OCI-LY3 (cell line): ENCODE measurements around the gene CHKB.

Source experiments
- H2AFZ ChIP-seq: fragments of 200-600, 300-600 bp; shearing (Covaris generic); 2 replicates; pipeline ENCODE4 v1.6.0; 2014; ENCODE audit warnings: antibody characterized with exemption, low read depth, low read length
- H3K27ac ChIP-seq: fragments of 200-600, 300-600 bp; sonication (generic); 2 replicates; pipeline ENCODE4 v1.5.1; 2014; ENCODE audit warnings: mild to moderate bottlenecking, low read length, moderate library complexity, mixed read lengths
- H3K27me3 ChIP-seq: fragments of 200-600, 300-600 bp; sonication (generic); 2 replicates; pipeline ENCODE4 v1.6.1; 2014; ENCODE audit warnings: low read depth, low read length, mixed read lengths
- H3K36me3 ChIP-seq: fragments of 200-600, 300-600 bp; sonication (generic); replicated peaks from 2 replicates; pipeline ENCODE3; 2014; ENCODE audit warnings: low read depth, low read length, mixed read lengths
- H3K4me1 ChIP-seq: fragments of 300-600, 200-600 bp; sonication (generic); 2 replicates; pipeline ENCODE4 v1.6.1; 2014; ENCODE audit warnings: low read length, mixed read lengths
- H3K4me2 ChIP-seq: fragments of 200-600, 300-600 bp; sonication (generic); 2 replicates; pipeline ENCODE4 v1.6.1; 2014; ENCODE audit warnings: low read length, mixed read lengths
- H3K4me3 ChIP-seq: fragments of 300-600, 200-600 bp; sonication (generic); 2 replicates; pipeline ENCODE4 v1.5.1; 2014; ENCODE audit warnings: antibody characterized with exemption, mild to moderate bottlenecking, low read length, moderate library complexity
- H3K79me2 ChIP-seq: fragments of 300-600, 200-600 bp; shearing (Covaris generic); 2 replicates; pipeline ENCODE4 v1.6.1; 2014; ENCODE audit warnings: mild to moderate bottlenecking, low read length, mixed read lengths
- H3K9ac ChIP-seq: fragments of 300-600, 200-600 bp; shearing (Covaris generic); 2 replicates; pipeline ENCODE4 v1.6.0; 2014; ENCODE audit warnings: mild to moderate bottlenecking, low read length, moderate library complexity
- H3K9me3 ChIP-seq: fragments of 200-600, 300-600 bp; shearing (Covaris generic); 2 replicates; pipeline ENCODE4 v1.6.1; 2014; ENCODE audit warnings: low read length, mixed read lengths; ENCODE audit not compliant: insufficient read depth
- H4K20me1 ChIP-seq: fragments of 200-600, 300-600 bp; sonication (generic); 2 replicates; pipeline ENCODE4 v1.6.1; 2016; ENCODE audit warnings: low read length, mixed read lengths; ENCODE audit not compliant: insufficient read depth
- EZH2phosphoT487 ChIP-seq: fragments of 200-600 bp; shearing (Covaris generic); IDR thresholded peaks from 2 replicates; pipeline ENCODE4 v1.6.1; 2018; ENCODE audit warnings: antibody characterized with exemption, mixed run types, low read depth
- TF ChIP-seq, protein P1 (sequence below): fragments of 200-600, 300-600 bp; sonication (generic); IDR thresholded peaks from 2 replicates; pipeline ENCODE4 v1.5.1; 2014; ENCODE audit warnings: antibody characterized with exemption, low read length, low read depth

Gene CHKB

DNA sequence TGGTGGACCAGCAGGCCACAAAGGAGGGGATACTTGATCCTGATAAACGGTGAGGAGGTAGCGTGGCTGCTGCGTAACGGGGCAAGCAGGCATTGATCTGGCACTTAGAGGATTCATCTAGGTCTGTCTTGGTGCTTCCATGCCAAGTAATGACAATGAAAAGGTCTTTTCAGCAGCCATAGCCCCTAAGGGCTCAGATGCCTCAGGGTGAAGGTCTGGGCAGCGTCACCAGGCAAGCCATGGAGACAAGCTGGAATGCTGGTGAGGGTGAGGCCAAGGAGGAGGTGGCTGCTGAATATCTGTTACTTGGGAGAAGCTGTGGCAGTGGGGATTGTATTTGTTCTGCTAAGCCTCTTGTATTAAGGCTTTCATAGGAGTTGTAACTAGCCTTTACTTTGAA, 4.8 kb upstream of the CHKB start:
- H3K4me3 ChIP-seq, result no peak overlapping the region
- peaks cover 5% of the 10 kb centered on the region; the same call in 1 of the 2 replicates for H3K79me2 ChIP-seq
- peaks cover 4% of the 10 kb centered on the region; the same call in 1 of the 2 replicates for H3K4me1 ChIP-seq
- H3K9me3 ChIP-seq, result no peaks in the 10 kb centered on the region
- H2AFZ ChIP-seq, result no peak overlapping the region
- H3K27ac ChIP-seq, result no peak overlapping the region
- no peaks in the 10 kb centered on the region for H3K36me3 ChIP-seq
- TF ChIP-seq, protein P1, sequence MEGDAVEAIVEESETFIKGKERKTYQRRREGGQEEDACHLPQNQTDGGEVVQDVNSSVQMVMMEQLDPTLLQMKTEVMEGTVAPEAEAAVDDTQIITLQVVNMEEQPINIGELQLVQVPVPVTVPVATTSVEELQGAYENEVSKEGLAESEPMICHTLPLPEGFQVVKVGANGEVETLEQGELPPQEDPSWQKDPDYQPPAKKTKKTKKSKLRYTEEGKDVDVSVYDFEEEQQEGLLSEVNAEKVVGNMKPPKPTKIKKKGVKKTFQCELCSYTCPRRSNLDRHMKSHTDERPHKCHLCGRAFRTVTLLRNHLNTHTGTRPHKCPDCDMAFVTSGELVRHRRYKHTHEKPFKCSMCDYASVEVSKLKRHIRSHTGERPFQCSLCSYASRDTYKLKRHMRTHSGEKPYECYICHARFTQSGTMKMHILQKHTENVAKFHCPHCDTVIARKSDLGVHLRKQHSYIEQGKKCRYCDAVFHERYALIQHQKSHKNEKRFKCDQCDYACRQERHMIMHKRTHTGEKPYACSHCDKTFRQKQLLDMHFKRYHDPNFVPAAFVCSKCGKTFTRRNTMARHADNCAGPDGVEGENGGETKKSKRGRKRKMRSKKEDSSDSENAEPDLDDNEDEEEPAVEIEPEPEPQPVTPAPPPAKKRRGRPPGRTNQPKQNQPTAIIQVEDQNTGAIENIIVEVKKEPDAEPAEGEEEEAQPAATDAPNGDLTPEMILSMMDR, result no peak
- no peak for TF ChIP-seq EZH2phosphoT487
- no peak overlapping the region for H3K4me2 ChIP-seq
- H4K20me1 ChIP-seq, result no peaks in the 10 kb centered on the region
- H3K27me3 ChIP-seq, result no peaks in the 10 kb centered on the region
- H3K9ac ChIP-seq, result no peak overlapping the region

DNA sequence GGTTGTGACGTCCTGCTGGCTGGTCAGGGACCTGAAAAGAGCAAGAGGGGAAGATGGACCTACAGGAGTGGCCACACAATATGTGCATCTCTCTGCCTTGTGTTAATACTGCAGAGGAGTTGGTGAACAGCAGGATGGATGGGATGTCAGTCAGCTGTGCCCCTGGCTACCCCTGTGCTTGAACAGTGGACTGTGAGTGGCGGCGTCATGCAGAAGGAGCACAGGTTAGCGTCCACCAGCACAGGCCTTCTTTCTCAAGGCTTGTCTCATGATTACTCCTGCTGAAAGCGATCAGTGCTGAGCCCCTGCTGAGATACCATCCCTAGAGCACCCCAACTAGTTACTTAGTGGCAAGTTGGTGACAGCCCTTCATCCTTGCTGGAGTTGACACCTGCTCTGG, 3.8 kb upstream of the CHKB start:
- no peak for TF ChIP-seq EZH2phosphoT487
- TF ChIP-seq, protein P1, result no peak
- no peak overlapping the region for H2AFZ ChIP-seq
- H3K9ac ChIP-seq, result no peak overlapping the region
- H3K27me3 ChIP-seq, result no peaks in the 10 kb centered on the region
- no peak overlapping the region for H3K4me3 ChIP-seq
- H3K4me2 ChIP-seq, result no peak overlapping the region
- peaks cover 13% of the 10 kb centered on the region for H3K79me2 ChIP-seq
- H3K9me3 ChIP-seq, result no peaks in the 10 kb centered on the region
- H3K27ac ChIP-seq, result no peak overlapping the region
- H4K20me1 ChIP-seq, result no peaks in the 10 kb centered on the region
- no peaks in the 10 kb centered on the region for H3K36me3 ChIP-seq
- H3K4me1 ChIP-seq, result peaks cover 8% of the 10 kb centered on the region

DNA sequence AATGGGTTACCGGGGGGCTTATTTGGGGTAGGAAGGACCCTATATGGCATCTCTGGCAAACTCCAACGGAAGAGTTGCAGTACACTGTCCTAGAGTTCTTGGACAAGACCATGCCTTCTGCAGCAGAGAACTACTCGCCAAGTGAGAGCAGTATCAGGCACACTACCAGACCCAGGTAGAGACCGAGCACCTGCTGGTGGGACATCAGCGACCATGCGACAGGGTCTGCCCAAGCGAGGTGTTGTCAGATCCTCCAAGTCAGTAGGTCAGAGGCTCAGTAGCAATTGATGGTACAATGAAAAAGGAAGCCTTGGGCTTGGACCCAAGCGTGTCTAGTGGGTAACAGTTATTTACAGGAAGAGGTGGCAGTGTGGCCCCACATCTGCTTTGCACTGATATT, 3.1 kb upstream of the CHKB start:
- no peak overlapping the region for H3K4me3 ChIP-seq
- no peak overlapping the region for H3K4me2 ChIP-seq
- H3K9me3 ChIP-seq, result no peaks in the 10 kb centered on the region
- no peak overlapping the region for H3K9ac ChIP-seq
- TF ChIP-seq, protein P1, result no peak
- TF ChIP-seq EZH2phosphoT487, result no peak
- H2AFZ ChIP-seq, result no peak overlapping the region
- H3K27ac ChIP-seq, result no peak overlapping the region
- peaks cover 18% of the 10 kb centered on the region for H3K79me2 ChIP-seq
- H4K20me1 ChIP-seq, result no peaks in the 10 kb centered on the region
- peaks cover 11% of the 10 kb centered on the region for H3K4me1 ChIP-seq
- H3K27me3 ChIP-seq, result no peaks in the 10 kb centered on the region
- H3K36me3 ChIP-seq, result no peaks in the 10 kb centered on the region

DNA sequence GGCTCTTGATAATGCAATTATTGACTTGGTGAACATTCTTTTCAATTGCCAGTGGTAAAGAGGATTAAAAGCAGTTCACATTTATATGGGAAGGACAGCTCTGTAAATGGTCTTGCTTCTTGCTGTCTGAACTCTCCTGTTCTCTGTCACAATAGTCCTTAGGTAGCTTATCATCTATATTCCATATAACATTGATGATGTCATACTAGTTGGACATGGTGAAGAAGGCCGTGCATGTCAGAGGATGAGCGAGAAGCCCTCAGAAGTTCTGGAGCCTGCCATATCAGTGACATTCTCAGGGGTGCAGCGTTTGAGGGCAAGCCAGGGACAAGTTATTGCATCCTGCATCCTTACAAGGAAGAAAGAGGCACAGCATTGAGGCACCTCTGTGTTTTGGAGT, 2.6 kb upstream of the CHKB start:
- H4K20me1 ChIP-seq, result no peaks in the 10 kb centered on the region
- H3K36me3 ChIP-seq, result no peaks in the 10 kb centered on the region
- TF ChIP-seq, protein P1, result no peak
- no peak for TF ChIP-seq EZH2phosphoT487
- no peak overlapping the region for H3K9ac ChIP-seq
- H3K79me2 ChIP-seq, result peaks cover 18% of the 10 kb centered on the region
- no peak overlapping the region for H3K4me3 ChIP-seq
- H3K4me1 ChIP-seq, result peaks cover 11% of the 10 kb centered on the region
- no peak overlapping the region for H3K4me2 ChIP-seq
- no peak overlapping the region for H2AFZ ChIP-seq
- H3K27me3 ChIP-seq, result no peaks in the 10 kb centered on the region
- no peaks in the 10 kb centered on the region for H3K9me3 ChIP-seq
- H3K27ac ChIP-seq, result no peak overlapping the region
